ENCODE data around the gene MRPL2. TPM values are rescaled to one million over a fixed set of nuclear protein-coding genes. Genes with fewer than 3 reads are reported as not detected.

Gene MRPL2
- total RNA-seq, 1 donor from 2014 or later, result 55.2 TPM

DNA sequence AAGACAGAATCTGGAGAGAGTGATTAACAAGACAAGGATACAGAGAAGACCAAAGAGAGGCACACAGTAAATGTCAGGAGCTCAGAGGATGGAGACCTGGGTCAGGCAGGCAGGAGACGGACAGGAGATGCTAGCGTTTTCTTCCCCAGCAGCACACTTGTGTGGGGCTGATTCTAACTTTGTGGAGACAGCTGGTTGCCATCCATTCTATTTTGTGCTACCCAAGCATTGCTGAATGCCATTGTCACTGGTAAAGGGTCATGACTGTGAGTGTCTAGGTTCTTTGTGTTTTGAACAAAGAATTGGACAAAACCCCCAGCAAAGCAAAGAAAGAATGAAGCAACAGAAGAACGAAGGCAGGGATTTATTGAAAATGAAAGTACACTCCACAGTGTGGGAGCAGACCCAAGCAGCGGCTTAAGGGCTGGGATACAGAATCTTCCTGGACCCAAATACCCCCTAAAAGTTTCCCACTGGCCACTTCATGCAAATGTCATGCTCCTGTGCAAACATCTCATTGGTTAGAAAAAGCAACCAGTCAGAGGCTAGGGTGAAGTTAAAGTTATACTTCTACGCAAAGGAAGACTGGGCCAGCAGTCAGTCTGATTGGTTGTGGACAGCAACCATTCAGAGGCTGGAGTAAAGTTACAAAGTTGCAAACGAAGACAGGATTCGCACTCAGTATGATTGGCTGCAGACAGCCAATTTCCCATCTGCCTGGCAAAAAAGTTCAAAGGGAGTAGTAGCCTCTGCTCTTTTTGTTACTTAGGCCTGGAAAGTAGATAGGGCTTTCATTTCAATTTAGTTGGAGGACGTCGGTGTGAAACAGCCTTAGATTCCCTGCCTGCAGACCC, 34.4 kb upstream of the MRPL2 start:
- Mint-ChIP-seq H3K4me1 (ENCODE audit: unreplicated experiment) (peaks cover 75% of the 10 kb centered on the region), H3K9me3 (ENCODE audit: unreplicated experiment) (no peaks in the 10 kb centered on the region), H3K27me3 (ENCODE audit: unreplicated experiment) (no peaks in the 10 kb centered on the region), H3K4me3 (ENCODE audit: unreplicated experiment) (no peak overlapping the region), H3K27ac (ENCODE audit: unreplicated experiment) (no peak overlapping the region), H3K36me3 (ENCODE audit: unreplicated experiment) (no peaks in the 10 kb centered on the region)
- no peak for TF ChIP-seq CTCF (IDR thresholded peaks at IDR 0.05)
- no peak for DNase-seq (ENCODE audit: extremely low spot score, unreplicated experiment)

- no peaks in the 10 kb centered on the region for H3K9me3 Mint-ChIP-seq (ENCODE audit: unreplicated experiment)
- no peaks in the 10 kb centered on the region for H3K27me3 Mint-ChIP-seq (ENCODE audit: unreplicated experiment)
- H3K27ac Mint-ChIP-seq (ENCODE audit: unreplicated experiment), result no peak overlapping the region
- peaks cover 67% of the 10 kb centered on the region for H3K4me1 Mint-ChIP-seq (ENCODE audit: unreplicated experiment)
- H3K36me3 Mint-ChIP-seq (ENCODE audit: unreplicated experiment), result no peaks in the 10 kb centered on the region
- TF ChIP-seq CTCF (IDR thresholded peaks at IDR 0.05), result no peak
- no peak overlapping the region for H3K4me3 Mint-ChIP-seq (ENCODE audit: unreplicated experiment)
- no peak for DNase-seq (ENCODE audit: extremely low spot score, unreplicated experiment)
These were observed 33.4 kb upstream of the MRPL2 start for GRCh38 chr6:43092635-43093034.

DNA sequence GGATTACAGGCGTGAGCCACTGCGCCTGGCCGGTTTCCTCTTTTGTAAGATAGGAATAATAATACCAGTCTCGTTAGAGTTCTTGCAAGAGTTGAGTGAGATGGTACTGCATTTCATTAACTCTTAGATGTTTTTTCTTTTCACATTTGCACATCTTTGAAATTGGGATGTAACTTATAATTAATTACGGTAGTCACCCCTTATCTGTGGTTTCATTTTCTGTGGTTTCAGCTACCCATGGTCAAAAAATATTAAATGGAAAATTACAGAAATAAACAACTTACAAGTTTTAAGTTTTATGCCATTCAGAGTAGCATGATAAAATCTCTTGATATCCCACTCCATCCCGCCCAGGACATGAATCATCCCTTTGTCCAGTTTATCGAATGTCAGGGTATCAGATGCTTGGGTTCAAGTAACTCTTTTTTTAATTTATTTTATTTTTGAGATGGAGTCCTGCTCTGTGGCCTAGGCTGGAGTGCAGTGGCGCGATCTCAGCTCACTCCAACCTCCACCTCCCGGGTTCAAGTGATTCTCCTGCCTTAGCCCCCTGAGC, 32.3 kb upstream of the MRPL2 start:
- peaks cover 58% of the 10 kb centered on the region for H3K4me1 Mint-ChIP-seq (ENCODE audit: unreplicated experiment)
- TF ChIP-seq CTCF (IDR thresholded peaks at IDR 0.05), result no peak
- no peaks in the 10 kb centered on the region for H3K36me3 Mint-ChIP-seq (ENCODE audit: unreplicated experiment)
- no peaks in the 10 kb centered on the region for H3K9me3 Mint-ChIP-seq (ENCODE audit: unreplicated experiment)
- H3K27ac Mint-ChIP-seq (ENCODE audit: unreplicated experiment), result no peak overlapping the region
- H3K27me3 Mint-ChIP-seq (ENCODE audit: unreplicated experiment), result no peaks in the 10 kb centered on the region
- no peak overlapping the region for H3K4me3 Mint-ChIP-seq (ENCODE audit: unreplicated experiment)
- DNase-seq (ENCODE audit: extremely low spot score, unreplicated experiment), result no peak

DNA sequence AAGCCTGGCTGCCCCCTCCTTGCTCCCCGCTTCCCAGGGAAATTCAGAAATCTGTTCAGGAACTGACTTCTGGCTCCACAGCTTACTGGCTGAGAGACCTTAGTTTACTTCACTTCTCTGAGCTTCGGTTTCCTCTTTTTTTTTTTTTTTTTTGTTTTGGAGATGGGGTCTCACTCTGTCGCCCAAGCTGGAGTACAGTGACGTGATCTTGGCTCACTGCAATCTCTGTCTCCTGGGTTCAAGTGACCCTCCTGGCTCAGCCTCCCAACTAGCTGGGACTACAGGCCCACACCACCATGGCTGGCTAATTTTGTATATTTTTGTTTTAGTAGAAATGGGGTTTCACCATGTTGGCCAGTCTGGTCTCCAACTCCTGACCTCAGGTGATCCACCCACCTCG, 31.8 kb upstream of the MRPL2 start:
- H3K4me3 Mint-ChIP-seq (ENCODE audit: unreplicated experiment), result no peak overlapping the region
- TF ChIP-seq CTCF (IDR thresholded peaks at IDR 0.05), result no peak
- peaks cover 54% of the 10 kb centered on the region for H3K4me1 Mint-ChIP-seq (ENCODE audit: unreplicated experiment)
- H3K9me3 Mint-ChIP-seq (ENCODE audit: unreplicated experiment), result no peaks in the 10 kb centered on the region
- no peaks in the 10 kb centered on the region for H3K36me3 Mint-ChIP-seq (ENCODE audit: unreplicated experiment)
- no peak overlapping the region for H3K27ac Mint-ChIP-seq (ENCODE audit: unreplicated experiment)
- DNase-seq (ENCODE audit: extremely low spot score, unreplicated experiment), result no peak
- no peaks in the 10 kb centered on the region for H3K27me3 Mint-ChIP-seq (ENCODE audit: unreplicated experiment)

- peaks cover 51% of the 10 kb centered on the region for H3K4me1 Mint-ChIP-seq (ENCODE audit: unreplicated experiment)
- no peak for TF ChIP-seq CTCF (IDR thresholded peaks at IDR 0.05)
These were observed 31.3 kb upstream of the MRPL2 start for GRCh38 chr6:43090559-43090956.

More at GRCh38 chr6:43090559-43090956, 31.3 kb upstream of the MRPL2 start:
- H3K9me3 Mint-ChIP-seq (ENCODE audit: unreplicated experiment), result no peaks in the 10 kb centered on the region
- H3K27me3 Mint-ChIP-seq (ENCODE audit: unreplicated experiment), result no peaks in the 10 kb centered on the region
- no peak for DNase-seq (ENCODE audit: extremely low spot score, unreplicated experiment)
- H3K27ac Mint-ChIP-seq (ENCODE audit: unreplicated experiment), result peak overlapping the region; percentile 74
- no peak overlapping the region for H3K4me3 Mint-ChIP-seq (ENCODE audit: unreplicated experiment)
- no peaks in the 10 kb centered on the region for H3K36me3 Mint-ChIP-seq (ENCODE audit: unreplicated experiment)
